Measurements from ENCODE around the gene SMAD5.

GRCh38 chr5:136174021-136174659 is 41.5 kb downstream of the SMAD5 start:
- TF ChIP-seq ZNF274 (IDR thresholded peaks at IDR 0.05; ENCODE audit: low read depth, low read length) = no peak
- TF ChIP-seq CEBPB (IDR thresholded peaks at IDR 0.05; ENCODE audit: low read depth) = no peak
- TF ChIP-seq CTCF (IDR thresholded peaks at IDR 0.05 in 2 of 3, conservative IDR thresholded peaks at IDR 0.05 in 1 of 3; ENCODE audit: borderline replicate concordance in 1 of 3, insufficient read depth in 1 of 3, low read depth in 2 of 3, low read length in 2 of 3) = peak; percentile 54 to 71 (median 65); a peak in 5 of 6 replicates
- no peak for TF ChIP-seq JUND (IDR thresholded peaks at IDR 0.05)
- no peak for TF ChIP-seq EGR1 (IDR thresholded peaks at IDR 0.05; ENCODE audit: low read depth)
- TF ChIP-seq SP1 (IDR thresholded peaks at IDR 0.05; ENCODE audit: low read depth) = no peak
- TF ChIP-seq POLR2A (IDR thresholded peaks at IDR 0.05; ENCODE audit: borderline replicate concordance, extremely low read depth, insufficient read depth, insufficient read length) = no peak
- TF ChIP-seq ELF1 (IDR thresholded peaks at IDR 0.05; ENCODE audit: borderline replicate concordance, low read depth) = no peak
- TF ChIP-seq, protein P1, sequence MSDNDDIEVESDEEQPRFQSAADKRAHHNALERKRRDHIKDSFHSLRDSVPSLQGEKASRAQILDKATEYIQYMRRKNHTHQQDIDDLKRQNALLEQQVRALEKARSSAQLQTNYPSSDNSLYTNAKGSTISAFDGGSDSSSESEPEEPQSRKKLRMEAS (IDR thresholded peaks at IDR 0.05) = no peak
- TF ChIP-seq RAD21 (IDR thresholded peaks at IDR 0.05; ENCODE audit: low read depth) = peak; percentile 70
- TF ChIP-seq REST (IDR thresholded peaks at IDR 0.05; ENCODE audit: low read depth) = no peak
- TF ChIP-seq ZBTB33 (IDR thresholded peaks at IDR 0.05; ENCODE audit: extremely low read depth, insufficient replicate concordance, low read length) = no peak
- no peak for TF ChIP-seq SIN3A (IDR thresholded peaks at IDR 0.05; ENCODE audit: low read depth)
- no peak for TF ChIP-seq POLR2AphosphoS5 (IDR thresholded peaks at IDR 0.05; ENCODE audit: low read depth, low read length)
